CD4-positive, alpha-beta T cell treated with Interleukin-17A for 1 hour (primary cell): ENCODE data around the gene COPS8.

Experiments used
- DNase-seq: peaks from one replicate; pipeline ENCODE4 v3.0.0-alpha.2; 2020

Gene COPS8

DNA sequence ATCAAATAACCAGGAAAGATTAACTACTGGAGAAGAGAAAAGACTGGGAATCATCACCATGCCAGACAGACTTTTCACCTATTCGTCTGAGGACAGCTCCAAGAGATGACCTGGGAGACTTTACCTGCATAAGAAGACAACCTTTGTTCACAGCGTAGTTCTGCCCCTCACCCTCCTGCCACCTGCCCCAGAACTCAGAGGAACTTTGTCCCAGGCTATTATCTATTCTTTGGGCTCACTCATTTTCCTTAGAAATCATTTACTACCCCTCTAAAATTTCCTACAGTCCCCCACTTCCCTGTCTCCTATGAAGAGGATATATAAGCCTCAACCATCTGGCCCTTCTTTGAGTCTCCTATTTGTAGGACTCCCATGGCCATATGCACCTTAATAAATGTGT lies 19.3 kb upstream of the COPS8 start:
- DNase-seq: no peak

DNA sequence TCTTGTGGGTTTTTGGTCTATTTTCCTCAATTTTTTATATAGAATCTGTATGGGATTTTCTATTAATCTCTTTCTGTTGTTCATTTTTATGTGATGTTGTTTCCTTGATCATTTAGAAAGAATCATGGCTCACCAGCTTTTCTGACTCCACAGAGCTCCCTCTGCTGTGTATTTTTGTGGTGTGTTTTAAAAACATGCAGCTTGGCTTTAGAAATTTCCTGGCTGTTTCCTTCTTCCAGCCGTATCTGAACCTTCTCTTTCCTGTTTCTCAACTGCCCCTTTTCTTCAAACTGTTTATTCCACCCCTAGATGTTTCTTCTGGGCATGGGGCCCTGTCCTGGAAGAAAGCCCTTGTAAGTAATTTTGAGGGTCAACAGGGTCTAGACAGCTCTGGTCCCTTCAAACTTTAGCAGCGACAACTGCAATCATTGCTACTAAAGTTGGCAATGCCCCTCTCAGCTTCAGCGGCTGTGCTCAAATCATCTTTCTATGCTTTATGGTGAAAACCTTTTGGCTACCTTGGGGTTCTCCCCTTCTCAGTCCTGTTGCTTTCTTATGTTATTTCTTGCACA lies 17.6 kb upstream of the COPS8 start:
- DNase-seq: no peak

DNA sequence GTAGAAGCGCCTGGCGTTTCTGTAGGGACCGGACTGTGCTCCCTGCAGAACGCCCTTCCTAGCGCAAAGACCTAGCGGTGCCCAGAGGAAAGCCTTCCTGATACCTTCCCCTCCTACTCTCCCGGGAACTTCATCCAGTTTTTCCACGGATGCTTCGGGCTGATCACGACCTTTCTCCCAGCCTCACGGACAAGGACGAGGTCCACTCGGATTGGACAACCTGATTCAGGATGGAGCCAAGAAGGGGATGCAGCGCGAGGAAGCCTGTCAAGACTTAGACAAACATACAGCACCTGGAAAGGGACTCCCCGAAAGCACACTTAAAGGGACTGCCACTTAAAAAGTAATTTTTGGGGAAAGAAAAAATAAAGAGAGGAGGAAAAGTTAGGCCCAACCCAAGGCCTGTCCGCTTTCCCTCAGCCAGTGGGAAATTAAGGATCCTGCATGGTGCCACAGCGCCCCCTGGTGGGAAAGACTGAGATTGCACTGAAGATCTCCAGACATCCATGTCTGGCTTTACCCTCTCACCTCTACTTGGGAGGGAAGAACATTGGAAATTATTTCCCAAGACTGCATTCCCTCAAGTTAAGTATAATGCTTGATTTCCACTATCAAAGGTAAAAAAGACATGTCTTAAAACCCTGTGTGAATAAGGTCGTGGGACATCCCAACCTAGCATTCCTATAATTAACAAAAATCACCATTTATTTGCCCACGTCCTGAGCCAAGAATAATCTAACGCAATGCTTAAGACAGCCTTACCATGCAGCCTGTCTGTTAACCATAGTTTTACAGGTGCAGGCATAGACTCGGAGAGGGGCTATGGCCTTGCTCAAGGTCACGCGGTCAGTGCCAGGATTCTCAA lies 13.4 kb upstream of the COPS8 start:
- DNase-seq: peak; percentile 68

DNA sequence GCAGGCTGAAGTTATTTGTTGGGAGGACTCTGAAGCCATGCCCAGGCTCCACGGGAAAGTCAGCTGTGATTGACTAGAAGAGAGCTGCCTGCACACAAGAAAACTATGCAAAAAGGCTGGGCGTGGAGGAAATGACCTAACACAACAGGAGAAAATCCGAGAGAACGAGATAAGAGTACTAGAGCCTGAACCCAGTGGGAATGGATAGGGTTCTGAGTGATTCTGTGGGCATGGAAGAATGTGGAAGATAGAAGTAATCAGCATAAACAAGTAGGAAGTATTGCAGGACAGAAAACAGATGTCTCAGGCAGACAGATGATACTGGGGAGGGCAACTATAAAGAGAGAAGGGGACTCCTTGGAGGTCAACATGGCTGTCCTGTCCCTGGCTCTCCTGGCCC lies 12.1 kb upstream of the COPS8 start:
- DNase-seq: no peak

DNA sequence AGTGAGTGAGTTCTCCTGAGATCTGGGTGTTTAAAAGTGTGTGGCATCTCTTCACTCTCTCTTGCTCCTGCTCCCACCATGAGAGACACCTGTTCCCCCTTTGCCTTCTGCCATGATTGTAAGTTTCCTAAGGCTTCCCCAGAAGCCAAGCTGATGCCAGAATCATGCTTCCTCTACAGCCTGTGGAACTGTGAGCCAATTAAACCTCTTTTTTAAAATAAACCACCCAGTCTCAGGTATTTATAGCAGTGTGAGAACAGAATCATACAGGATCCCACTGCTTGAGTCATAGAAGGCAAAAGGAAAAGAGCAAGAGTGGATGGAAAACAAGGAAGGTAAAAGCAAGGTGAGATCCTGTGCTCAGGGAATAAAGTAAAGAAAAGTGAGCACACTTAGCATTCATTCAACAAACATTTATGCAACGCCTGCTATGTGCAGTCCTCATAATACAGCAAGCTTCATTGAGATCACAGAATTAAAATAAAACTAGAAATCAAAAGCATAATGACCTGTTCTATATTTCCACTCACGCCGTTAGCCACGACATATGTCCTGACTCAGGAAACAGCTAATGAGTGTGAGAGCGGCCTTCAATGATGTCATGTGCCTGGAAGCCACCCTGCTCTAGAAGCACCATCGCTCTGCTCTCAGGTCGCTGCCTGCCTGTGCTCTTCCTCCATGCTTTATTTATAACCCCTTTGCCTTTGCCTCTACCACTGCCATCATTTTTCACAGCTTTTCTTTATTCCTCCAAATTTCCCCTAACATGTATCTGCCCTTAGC lies 11.3 kb upstream of the COPS8 start:
- DNase-seq: no peak

DNA sequence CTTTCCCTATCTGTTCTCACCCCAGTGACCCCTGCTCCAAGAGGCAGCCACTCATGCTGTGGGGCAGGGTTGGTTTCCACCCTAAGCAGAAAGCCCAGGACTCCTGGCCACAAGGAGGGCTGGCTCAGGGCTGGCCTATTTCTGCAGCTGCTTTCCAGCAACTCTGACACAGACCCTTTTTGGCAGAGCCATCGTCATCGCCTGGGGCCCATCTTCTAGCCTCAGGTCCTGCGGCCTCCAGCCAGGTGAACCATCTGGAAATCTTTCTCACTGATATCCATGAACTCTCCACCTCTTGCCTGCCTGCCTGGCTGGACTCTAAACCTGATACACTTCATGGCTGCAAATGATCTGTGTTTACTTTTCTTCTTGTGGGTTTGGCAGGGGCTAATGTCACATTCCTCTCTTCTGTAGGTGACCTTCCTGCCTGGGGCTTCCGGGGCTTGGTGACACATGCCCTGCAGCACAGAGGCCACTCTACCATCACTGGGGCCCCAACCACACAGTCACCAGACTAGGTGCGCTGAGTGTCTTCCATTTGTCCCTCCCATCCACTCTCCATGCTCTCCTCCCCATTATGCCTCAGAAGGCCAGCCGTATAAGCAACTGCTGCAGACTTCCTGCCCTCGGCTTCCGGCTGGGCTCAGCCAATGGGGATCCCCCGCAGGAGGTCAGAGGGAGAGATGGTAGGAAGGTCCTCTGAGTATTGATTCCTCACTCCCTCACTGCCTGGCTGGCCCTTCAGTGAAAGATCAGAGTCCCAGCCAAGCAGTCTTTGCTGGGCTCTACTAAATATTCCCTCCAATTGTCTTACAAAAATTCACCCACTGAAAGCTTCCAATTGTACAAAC lies 9.7 kb upstream of the COPS8 start:
- no peak for DNase-seq

DNA sequence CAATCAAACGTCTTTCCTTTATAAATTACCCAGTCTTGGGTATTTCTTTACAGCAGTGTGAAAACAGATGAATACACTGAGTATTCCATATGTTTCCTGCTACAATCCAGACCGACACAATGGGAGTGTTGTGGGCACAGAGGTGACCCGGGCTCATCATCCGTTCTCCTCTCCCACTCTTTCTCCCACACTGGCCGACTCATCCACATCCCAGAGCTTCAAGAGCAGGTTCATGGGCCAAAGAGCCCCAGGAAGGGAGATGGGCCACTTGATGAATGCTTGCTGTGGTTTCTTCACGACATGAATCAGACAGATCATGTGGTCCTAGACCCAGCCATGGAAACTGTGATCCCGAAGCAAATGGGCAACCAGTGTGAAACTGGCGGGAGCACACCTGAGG lies 4.1 kb upstream of the COPS8 start:
- DNase-seq: no peak

DNA sequence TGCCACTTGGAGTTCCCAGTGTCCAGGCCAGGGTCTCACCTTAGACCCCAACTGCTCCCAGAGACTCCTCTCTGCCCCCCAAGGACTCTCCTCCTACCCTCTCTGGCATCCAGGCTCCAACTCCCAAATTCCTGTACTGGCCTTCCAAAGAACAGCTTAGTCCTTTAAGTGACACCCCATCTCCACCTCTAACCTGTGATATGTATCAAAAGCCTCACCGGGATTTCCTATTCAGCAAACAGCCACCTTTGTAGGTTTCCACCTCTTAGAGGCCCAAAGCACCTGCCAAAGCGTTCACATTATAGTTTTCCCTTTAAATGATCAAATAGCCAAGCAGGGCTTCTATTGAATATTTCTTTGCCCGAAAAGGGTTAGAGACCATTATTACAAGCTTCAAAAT lies 2.7 kb upstream of the COPS8 start:
- no peak for DNase-seq

DNA sequence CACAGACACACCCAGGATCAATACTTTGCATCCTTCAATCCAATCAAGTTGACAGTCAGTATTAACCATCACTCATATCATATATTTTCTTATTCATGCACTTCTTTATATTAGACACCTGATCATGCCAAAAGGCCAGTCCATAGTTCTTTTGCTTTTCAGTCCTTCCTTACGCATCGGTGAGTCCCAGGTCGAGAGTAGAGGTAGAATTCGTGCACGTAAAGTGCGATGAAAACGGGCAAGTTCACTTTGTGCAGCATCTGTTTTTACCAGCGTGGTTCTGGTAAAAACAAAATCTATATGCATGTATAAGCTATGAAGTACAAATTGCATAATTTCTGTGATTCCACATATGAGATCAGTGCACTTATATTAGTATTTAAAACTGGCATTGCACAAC lies 1.2 kb upstream of the COPS8 start:
- no peak for DNase-seq

DNA sequence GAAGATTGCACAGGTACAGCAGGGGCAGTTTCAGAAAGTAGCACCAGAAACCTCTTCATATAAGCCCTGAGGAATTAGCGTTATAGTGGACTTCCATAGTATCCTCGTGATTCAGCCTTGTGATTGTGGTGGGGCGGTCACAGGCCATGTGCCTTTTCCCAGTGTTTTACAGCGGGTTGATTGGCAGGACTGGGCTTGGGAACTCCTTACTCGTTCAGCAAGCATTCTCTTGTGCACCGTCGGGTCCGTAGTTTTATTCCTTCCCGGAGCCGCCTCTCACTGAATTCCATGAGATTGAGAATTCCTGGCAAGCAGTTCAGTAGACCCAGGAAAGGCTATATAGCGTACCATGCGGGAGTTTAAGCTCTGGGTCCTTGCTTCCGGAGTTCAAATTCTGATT lies 5.2 kb downstream of the COPS8 start:
- no peak for DNase-seq

DNA sequence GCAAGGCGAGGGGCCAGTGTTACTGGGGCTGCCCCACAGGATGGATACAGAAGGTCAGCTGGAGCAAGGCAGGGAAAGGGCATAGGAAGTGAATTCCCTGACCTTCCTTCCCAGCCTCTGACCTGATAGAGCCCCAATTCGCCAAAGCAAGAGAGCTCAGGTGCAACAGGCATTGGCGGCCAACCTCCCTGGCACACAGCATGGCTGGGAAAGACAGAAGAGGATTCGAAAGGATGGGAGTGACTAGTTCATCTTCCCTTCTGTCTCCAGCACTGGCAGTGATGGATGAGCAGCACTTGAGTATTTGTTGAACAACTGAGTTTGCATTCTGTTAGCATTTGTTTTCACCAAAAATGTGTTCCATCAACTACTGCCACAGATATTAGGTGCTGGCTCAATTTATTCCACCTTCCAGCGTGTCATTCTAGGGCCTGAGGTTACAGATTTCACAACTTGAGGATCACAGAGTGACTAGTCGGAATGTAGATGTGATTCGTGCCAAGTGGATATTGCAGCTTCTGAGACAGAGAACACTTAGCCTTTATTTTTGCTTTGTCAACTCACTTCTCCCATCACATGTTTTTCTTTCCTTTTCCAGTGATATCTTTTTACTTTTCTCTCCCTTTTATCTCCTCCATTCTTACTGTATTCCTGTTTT lies 6.2 kb downstream of the COPS8 start:
- no peak for DNase-seq

DNA sequence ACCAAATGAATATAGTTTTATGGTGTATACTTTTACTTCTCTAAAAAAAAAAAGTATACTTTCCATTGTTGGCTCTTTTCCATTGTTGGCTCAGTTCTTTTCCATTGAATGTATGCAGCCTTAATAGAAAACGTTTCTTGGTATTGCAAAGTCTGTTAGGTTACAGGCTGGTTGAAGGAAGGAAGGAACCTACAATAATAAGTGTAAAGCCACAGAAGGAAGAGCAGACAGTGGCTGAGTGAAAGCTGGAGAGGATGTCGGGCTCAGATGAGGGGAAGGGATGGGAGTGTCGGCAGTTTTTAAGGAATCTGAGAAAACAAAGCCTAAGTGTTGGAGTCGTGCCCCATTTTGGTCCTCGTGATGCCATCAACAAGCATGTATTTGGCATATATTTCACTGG lies 6.8 kb downstream of the COPS8 start:
- DNase-seq: no peak

DNA sequence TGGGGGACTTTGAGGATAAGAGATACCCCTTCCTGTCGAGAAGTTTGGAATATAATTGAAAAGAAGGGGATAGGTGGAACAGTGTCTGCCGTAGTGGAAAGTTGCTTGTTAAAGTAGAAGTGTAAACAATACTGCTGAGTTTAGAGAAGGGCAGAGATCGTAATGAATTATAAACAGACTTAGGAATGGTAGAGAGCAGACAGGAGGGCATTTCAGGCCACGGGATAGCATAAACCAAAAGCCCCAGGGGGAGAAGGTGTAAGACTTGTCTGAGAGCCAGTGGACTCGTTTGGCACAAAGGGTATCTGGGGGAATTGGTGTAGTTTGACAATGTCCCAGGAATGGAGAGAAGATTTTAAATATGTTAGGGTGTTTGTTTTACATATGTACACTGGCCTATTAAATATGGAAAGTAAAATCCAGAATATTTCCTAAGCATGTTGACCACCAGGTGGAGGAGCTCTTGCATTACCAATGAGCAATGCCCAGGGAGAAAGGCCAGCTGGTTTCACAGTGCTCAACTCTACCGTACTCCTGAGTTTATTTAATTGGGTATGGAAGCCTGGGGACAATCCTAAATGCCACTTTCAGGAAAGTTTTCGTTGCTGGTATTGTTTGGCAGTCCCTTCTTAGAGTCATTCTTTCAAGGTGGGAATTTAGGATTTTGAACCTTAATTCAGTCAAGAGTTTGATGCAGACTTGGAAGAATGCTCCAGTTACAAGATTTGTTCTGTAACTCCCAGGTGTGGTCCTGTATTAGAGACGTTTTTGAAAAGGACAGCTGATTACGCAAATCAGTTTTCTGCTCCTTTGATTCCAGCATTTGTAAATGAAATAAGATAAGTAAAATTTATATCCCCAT lies 7.5 kb downstream of the COPS8 start:
- DNase-seq: no peak

DNA sequence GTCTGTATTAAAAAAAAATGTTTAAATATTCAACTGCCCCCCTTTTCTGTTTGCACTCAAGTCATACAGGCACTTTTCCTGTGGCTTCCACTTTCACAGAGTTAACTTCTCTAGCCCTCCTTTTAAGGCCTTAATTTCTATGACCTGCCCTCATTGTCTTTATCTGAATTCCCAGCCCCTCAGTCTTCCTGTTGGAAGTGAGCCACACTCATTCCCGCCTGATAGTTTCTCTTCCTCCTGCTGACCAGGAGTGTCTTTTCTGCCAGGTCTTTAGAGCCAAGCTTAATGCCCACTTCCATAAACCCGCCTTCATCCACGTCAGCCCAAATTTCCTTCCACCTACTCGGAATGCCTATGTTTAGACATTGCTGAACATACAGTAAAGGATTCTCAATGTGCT lies 10.5 kb downstream of the COPS8 start:
- DNase-seq: no peak

DNA sequence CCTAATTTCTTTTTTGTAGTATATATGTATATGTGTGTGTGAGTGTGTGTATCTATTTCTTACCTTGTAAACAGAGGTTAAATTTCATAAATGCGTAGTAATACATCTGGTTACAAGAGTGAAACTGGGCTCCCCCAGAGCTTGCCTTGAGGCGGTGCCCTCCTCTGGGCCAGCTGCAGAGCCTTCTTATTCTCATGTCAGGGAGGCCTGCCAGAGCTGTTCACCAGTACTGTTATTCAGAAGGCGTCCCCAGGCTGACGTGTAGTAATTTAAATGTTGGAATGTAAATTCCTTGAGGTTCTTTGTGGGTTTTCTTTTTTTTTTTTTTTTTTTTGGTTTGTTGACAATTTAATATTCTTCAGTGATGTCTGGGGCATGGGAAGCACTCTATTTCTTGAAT lies 11.2 kb downstream of the COPS8 start:
- no peak for DNase-seq

DNA sequence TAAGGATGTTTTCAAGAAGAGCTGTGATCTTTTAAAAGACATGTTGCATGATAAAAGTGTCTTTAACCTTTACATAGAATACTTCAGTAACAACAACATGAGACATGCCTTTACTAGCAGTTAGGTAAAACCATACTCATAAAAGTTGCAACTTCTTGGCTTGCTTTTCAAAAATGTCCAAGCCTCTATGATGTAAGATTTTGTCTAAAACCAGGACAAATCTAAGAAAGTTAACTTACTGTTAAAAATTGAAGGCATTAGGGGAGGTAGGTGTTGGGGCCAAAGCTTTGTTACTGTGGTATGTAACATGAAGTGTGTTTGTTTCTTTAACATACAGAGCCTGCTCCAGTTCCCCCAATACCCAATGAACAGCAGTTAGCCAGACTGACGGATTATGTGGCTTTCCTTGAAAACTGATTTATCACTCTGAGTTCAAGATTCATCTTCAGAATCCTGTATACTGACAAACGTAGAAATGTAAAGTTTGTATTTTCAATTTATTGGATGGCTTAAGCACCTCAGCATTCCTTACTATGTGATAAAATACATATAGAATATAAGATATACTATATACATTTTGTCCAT lies 11.7 kb downstream of the COPS8 start:
- DNase-seq: no peak

DNA sequence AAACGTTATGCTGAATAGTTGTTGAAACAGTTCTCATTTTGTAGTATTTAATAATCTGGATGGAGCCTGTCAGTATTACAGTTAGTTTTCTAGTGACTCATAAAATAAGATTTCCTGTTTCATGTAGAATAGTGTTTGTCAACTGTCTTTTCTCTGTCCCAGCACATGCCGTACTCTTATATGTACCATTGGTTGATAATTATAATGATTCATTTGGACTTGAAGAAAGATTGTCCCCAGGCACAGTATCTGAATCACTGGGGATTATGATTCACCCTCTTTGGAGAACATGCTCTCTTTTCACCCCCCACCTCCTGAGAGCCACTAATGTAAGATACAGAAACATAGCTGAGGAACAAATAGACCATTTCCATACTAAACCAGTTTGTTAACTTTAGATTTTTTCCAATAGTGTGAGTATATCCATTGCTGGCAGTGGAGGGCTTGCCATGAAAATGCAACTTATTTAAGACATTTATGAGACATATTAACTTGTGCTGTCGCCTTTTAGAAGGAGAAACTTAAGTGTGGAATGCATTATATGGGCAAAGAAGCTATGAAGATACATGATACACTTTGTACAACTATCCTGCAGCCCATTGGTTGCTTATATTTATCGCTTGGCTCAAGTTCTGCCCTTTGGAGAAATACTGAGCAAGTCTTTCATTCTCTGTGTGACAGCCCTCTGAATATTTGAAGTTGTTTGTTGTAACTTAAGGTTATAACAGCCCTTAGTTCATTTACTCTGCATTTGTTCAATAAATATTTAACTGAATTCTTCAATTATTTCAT lies 12.4 kb downstream of the COPS8 start:
- no peak for DNase-seq

DNA sequence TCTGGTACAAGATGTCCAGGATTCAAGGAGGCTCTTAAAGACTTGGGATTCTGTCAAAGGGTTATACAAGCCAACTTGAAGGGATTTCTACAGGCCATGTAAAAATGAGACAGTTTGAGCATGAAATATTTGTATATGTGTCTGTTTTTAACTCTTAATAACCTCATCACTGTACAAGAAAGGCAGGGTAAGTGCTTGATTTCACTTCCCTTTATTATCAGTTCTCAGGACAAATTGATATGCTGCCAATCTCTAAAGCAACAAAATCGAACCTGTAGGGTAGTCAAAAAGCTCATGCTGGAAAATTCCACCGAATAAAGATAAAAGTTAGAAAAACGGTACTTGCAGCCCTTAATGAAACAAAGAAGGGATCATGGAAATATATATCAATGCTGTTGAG lies 14.1 kb downstream of the COPS8 start:
- DNase-seq: no peak

DNA sequence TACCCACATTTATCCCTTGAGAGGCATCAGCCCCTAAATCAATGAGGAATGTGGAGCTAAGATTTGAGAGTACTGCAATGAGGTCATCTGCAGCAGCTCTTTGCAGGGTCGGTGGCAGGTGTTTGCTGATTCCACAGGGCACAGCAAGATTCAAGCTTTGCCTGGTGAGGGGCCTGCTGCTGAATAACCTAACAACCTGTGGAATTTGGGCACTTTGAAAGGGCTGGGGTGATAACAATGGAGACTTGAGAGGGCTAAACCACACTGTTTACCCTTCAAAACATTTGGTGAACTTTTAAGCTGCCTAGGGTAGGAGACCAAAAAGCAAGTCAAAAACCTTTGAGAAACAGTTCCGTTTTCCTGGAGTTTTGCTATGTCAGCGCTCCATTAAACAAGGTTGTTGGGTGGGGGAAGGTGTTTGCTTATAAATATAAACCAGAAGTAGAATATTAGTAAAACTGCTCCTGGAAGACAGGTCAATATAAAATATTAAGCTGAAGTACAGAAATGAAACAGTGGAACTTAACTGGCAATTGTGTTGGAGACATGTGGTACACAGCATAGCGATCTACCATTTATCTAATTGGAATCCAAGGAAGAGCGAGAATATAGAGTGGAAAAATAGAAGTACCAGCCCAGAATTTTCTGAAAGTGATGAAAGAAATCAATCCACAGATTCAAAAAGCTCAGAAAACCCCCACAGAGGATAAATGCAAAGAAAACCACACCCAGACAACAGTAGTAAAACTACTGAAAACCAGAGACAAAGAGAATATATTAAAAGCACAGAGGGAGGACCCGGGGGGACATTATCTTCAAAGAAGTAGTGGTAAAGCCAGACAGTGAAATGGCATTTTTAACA lies 15.7 kb downstream of the COPS8 start:
- DNase-seq: no peak
